Measurements from ENCODE around the gene ESR2. TPM values are rescaled to one million over a fixed set of nuclear protein-coding genes. Genes with fewer than 3 reads are reported as not detected.

The ESR2 gene
- total RNA-seq, 4 donors from 2014 or later: 1.4 to 1.6 (median 1.5) TPM

GRCh38 chr14:64159588-64159987 lies 134.6 kb downstream of the ESR2 start:
- ATAC-seq (ENCODE audit: low FRiP score): no peak
- DNase-seq (ENCODE audit: low spot score): no peak
- TF ChIP-seq CTCF (IDR thresholded peaks at IDR 0.05): no peak

- no peak for ATAC-seq (ENCODE audit: low FRiP score)
- TF ChIP-seq CTCF (IDR thresholded peaks at IDR 0.05): no peak
- no peak for DNase-seq (ENCODE audit: low spot score)
Measured at GRCh38 chr14:64158608-64159007, 135.6 kb downstream of the ESR2 start.

GRCh38 chr14:64149921-64150320 lies 144.2 kb downstream of the ESR2 start:
- DNase-seq (ENCODE audit: low spot score) (no peak), ATAC-seq (ENCODE audit: low FRiP score) (no peak)
- no peak for TF ChIP-seq CTCF (IDR thresholded peaks at IDR 0.05)

GRCh38 chr14:64147126-64147790 lies 146.9 kb downstream of the ESR2 start:
- TF ChIP-seq CTCF (IDR thresholded peaks at IDR 0.05): no peak
- DNase-seq (ENCODE audit: low spot score) (no peak), ATAC-seq (ENCODE audit: low FRiP score) (no peak)

- ATAC-seq (ENCODE audit: low FRiP score): no peak
- TF ChIP-seq CTCF (IDR thresholded peaks at IDR 0.05): no peak
- no peak for DNase-seq (ENCODE audit: low spot score)
Measured at GRCh38 chr14:64137657-64138290, 156.4 kb downstream of the ESR2 start.

- no peak for ATAC-seq (ENCODE audit: low FRiP score)
- no peak for TF ChIP-seq CTCF (IDR thresholded peaks at IDR 0.05)
- no peak for DNase-seq (ENCODE audit: low spot score)
Measured at GRCh38 chr14:64126548-64126947, 167.6 kb downstream of the ESR2 start.

- DNase-seq (ENCODE audit: low spot score) (no peak), ATAC-seq (ENCODE audit: low FRiP score) (no peak)
- no peak for TF ChIP-seq CTCF (IDR thresholded peaks at IDR 0.05)
Measured at GRCh38 chr14:64125270-64125669, 168.9 kb downstream of the ESR2 start.

Data from omental fat pad (tissue), 4 donors.